Measurements from ENCODE around the gene EPB41.

DNA sequence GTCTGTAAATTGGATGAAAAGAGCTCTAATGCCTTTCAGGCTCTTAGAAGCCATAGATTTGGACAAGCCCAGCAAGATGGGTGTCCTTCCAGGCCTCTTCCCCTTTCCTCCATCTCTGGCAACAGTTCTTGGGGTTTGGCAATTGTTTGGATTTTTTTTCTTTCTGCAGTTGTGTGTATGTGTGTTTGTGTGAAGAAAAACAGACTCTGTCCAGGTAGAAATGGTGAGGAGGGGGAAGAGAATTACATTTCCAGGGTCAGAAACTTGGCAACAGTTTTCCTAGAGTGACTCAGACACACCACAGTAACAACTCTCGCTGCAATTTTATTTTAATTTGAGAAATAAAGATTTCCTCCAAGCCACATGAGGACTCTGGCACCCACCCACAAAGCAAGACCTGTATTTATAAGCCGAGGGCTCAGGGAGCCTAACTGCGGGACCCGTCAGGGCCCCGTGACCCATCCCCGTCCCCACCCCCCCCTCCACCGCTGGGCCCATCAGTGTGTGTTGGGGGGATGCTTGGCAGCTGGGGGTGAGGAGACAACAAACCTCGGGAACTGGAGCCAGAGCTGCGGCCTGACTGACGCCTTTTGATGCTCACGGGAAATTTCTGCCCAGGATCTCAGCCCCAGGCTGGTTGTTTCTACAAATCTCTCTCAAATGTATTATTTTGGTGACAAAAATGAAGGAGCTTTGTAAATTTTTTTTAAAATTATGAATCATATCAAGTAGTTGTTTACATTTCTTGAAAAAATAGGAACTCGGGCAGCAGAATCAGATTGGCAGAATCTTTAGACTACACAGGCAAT lies 205.0 kb downstream of the EPB41 start:
- TF ChIP-seq, protein P1, sequence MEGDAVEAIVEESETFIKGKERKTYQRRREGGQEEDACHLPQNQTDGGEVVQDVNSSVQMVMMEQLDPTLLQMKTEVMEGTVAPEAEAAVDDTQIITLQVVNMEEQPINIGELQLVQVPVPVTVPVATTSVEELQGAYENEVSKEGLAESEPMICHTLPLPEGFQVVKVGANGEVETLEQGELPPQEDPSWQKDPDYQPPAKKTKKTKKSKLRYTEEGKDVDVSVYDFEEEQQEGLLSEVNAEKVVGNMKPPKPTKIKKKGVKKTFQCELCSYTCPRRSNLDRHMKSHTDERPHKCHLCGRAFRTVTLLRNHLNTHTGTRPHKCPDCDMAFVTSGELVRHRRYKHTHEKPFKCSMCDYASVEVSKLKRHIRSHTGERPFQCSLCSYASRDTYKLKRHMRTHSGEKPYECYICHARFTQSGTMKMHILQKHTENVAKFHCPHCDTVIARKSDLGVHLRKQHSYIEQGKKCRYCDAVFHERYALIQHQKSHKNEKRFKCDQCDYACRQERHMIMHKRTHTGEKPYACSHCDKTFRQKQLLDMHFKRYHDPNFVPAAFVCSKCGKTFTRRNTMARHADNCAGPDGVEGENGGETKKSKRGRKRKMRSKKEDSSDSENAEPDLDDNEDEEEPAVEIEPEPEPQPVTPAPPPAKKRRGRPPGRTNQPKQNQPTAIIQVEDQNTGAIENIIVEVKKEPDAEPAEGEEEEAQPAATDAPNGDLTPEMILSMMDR (IDR thresholded peaks at IDR 0.05; ENCODE audit: extremely low read depth in 1 of 2, insufficient read depth in 1 of 2, low read depth in 1 of 2, low read length in 2 of 2) = no peak
- no peak for TF ChIP-seq POLR2AphosphoS5 (IDR thresholded peaks at IDR 0.05; ENCODE audit: insufficient read depth, low read depth, low read length)
- TF ChIP-seq EZH2 (IDR thresholded peaks at IDR 0.05; ENCODE audit: borderline replicate concordance, low read depth, low read length, severe bottlenecking) = no peak
- no peak for TF ChIP-seq POLR2A (IDR thresholded peaks at IDR 0.05; ENCODE audit: low read depth, low read length)
- no peak for TF ChIP-seq FOS (IDR thresholded peaks at IDR 0.05; ENCODE audit: borderline replicate concordance, insufficient read depth, low read length)
- TF ChIP-seq, protein P2, sequence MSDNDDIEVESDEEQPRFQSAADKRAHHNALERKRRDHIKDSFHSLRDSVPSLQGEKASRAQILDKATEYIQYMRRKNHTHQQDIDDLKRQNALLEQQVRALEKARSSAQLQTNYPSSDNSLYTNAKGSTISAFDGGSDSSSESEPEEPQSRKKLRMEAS (IDR thresholded peaks at IDR 0.05; ENCODE audit: insufficient read depth, insufficient read length) = no peak
- TF ChIP-seq JUN (IDR thresholded peaks at IDR 0.05; ENCODE audit: borderline replicate concordance, insufficient read depth, insufficient read length, low read depth) = no peak
- TF ChIP-seq GATA2 (IDR thresholded peaks at IDR 0.05; ENCODE audit: insufficient read depth, insufficient read length, low read depth, low read length) = no peak
- TF ChIP-seq MYC (IDR thresholded peaks at IDR 0.05; ENCODE audit: low read depth, low read length) = no peak

All from endothelial cell of umbilical vein (primary cell).